ENCODE data around the gene RECQL5.

DNA sequence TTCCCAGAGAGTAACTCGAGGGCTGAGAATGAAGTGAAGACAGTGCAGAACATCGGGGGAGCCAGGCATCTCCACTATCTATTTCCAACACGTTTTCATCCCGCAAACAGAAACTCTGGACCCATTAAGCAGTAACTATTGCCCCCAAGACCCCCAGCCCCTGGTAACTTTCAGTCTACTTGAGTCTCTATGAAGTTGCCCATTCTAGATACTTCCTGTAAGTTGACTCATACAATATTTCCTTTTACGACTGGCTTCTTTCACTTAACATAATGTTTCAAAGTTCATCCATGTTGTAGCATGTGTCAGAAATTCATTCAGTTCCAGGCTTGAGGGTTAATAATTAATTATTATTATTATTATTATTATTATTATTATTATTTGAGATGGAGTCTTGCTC lies 59.9 kb downstream of the RECQL5 start:
- TF ChIP-seq, protein P1, sequence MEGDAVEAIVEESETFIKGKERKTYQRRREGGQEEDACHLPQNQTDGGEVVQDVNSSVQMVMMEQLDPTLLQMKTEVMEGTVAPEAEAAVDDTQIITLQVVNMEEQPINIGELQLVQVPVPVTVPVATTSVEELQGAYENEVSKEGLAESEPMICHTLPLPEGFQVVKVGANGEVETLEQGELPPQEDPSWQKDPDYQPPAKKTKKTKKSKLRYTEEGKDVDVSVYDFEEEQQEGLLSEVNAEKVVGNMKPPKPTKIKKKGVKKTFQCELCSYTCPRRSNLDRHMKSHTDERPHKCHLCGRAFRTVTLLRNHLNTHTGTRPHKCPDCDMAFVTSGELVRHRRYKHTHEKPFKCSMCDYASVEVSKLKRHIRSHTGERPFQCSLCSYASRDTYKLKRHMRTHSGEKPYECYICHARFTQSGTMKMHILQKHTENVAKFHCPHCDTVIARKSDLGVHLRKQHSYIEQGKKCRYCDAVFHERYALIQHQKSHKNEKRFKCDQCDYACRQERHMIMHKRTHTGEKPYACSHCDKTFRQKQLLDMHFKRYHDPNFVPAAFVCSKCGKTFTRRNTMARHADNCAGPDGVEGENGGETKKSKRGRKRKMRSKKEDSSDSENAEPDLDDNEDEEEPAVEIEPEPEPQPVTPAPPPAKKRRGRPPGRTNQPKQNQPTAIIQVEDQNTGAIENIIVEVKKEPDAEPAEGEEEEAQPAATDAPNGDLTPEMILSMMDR (IDR thresholded peaks at IDR 0.05): no peak
- TF ChIP-seq POLR2A (IDR thresholded peaks at IDR 0.05): no peak

Measured in vagina (tissue), 2 donors.